KBM-7 (cell line): ENCODE data around the gene TMEM174.
"Not testable (repeated sequence)": the region's sequence is repeated elsewhere in the genome, so short reads cannot be mapped to it uniquely, and the experiment has no call there.

Experiments
- DNase-seq: peaks from one replicate; pipeline ENCODE4 v3.0.0-alpha.2; 2015
- in situ Hi-C: fragments of 300-500 bp; cut with MboI; formaldehyde crosslinking; loops from 2 replicates; pipeline ENCODE4 v1.14.3; 2020; ENCODE audit warnings: low sequenced_read_pairs, low pct_unique_long_range_greater_than_20kb, mixed read lengths

TMEM174 gene

GRCh38 chr5:73188764-73189531 lies 16.0 kb downstream of the TMEM174 start:
- no peak for DNase-seq
- in situ Hi-C loops: no loop called here

- in situ Hi-C loops: no loop called here
- no peak for DNase-seq
Measured at GRCh38 chr5:73189871-73190376, 16.9 kb downstream of the TMEM174 start.

GRCh38 chr5:73192370-73192769 lies 19.4 kb downstream of the TMEM174 start:
- in situ Hi-C loops: no loop called here
- no peak for DNase-seq

GRCh38 chr5:73193592-73193991 lies 20.6 kb downstream of the TMEM174 start:
- in situ Hi-C loops: no loop called here
- DNase-seq: no peak

- in situ Hi-C loops: no loop called here
- DNase-seq: no peak
Measured at GRCh38 chr5:73196201-73196600, 23.2 kb downstream of the TMEM174 start.

- no peak for DNase-seq
- in situ Hi-C loops: no loop called here
Measured at GRCh38 chr5:73197637-73198257, 24.8 kb downstream of the TMEM174 start.

- in situ Hi-C loops: no loop called here
- DNase-seq: no peak
Measured at GRCh38 chr5:73198833-73199592, 26.0 kb downstream of the TMEM174 start.

GRCh38 chr5:73199671-73200070 lies 26.7 kb downstream of the TMEM174 start:
- no peak for DNase-seq
- in situ Hi-C loops: loop anchor here (25.0 kb wide), 1 partner anchor 262 kb away; no protein-coding TSS in a partner anchor

- in situ Hi-C loops: loop anchor here (25.0 kb wide), 1 partner anchor 265 kb away; no protein-coding TSS in a partner anchor
Measured at GRCh38 chr5:73201547-73202513, 28.8 kb downstream of the TMEM174 start.

GRCh38 chr5:73204332-73204731 lies 31.3 kb downstream of the TMEM174 start:
- in situ Hi-C loops: loop anchor here (25.0 kb wide), 1 partner anchor 267 kb away; no protein-coding TSS in a partner anchor
- DNase-seq: no peak

More at GRCh38 chr5:73201547-73202513, 28.8 kb downstream of the TMEM174 start:
- DNase-seq: peak; percentile 80

- in situ Hi-C loops: loop anchor here (25.0 kb wide), 1 partner anchor 267 kb away; no protein-coding TSS in a partner anchor
- no peak for DNase-seq
Measured at GRCh38 chr5:73204733-73205132, 31.7 kb downstream of the TMEM174 start.

- no peak for DNase-seq
- in situ Hi-C loops: loop anchor here (25.0 kb wide), 1 partner anchor 268 kb away; no protein-coding TSS in a partner anchor
Measured at GRCh38 chr5:73205305-73205704, 32.3 kb downstream of the TMEM174 start.

GRCh38 chr5:73207239-73207638 lies 34.2 kb downstream of the TMEM174 start:
- in situ Hi-C loops: loop anchor here (25.0 kb wide), 1 partner anchor 270 kb away; no protein-coding TSS in a partner anchor
- DNase-seq: not testable (repeated sequence)

GRCh38 chr5:73209075-73209474 lies 36.1 kb downstream of the TMEM174 start:
- in situ Hi-C loops: loop anchor here (25.0 kb wide), 1 partner anchor 272 kb away; no protein-coding TSS in a partner anchor
- not testable (repeated sequence) for DNase-seq

GRCh38 chr5:73212693-73213092 lies 39.7 kb downstream of the TMEM174 start:
- in situ Hi-C loops: loop anchor here (25.0 kb wide), 1 partner anchor 275 kb away; no protein-coding TSS in a partner anchor

GRCh38 chr5:73213566-73213998 lies 40.6 kb downstream of the TMEM174 start:
- in situ Hi-C loops: loop anchor here (25.0 kb wide), 1 partner anchor 276 kb away; no protein-coding TSS in a partner anchor
- DNase-seq: no peak

More at GRCh38 chr5:73212693-73213092, 39.7 kb downstream of the TMEM174 start:
- not testable (repeated sequence) for DNase-seq

- no peak for DNase-seq
- in situ Hi-C loops: loop anchor here (25.0 kb wide), 1 partner anchor 277 kb away; no protein-coding TSS in a partner anchor
Measured at GRCh38 chr5:73214306-73214705, 41.3 kb downstream of the TMEM174 start.

- in situ Hi-C loops: loop anchor here (25.0 kb wide), 1 partner anchor 278 kb away; no protein-coding TSS in a partner anchor
- no peak for DNase-seq
Measured at GRCh38 chr5:73214996-73215395, 42.0 kb downstream of the TMEM174 start.
